Nucleus accumbens (tissue), 56 donors: Measurements from ENCODE around the gene ACSL6.

Experiments used
- DNase-seq, 56 donors: peaks; one replicate each; lab custom pipeline; 2025; lab: John Stamatoyannopoulos, UW

ACSL6 gene

DNA sequence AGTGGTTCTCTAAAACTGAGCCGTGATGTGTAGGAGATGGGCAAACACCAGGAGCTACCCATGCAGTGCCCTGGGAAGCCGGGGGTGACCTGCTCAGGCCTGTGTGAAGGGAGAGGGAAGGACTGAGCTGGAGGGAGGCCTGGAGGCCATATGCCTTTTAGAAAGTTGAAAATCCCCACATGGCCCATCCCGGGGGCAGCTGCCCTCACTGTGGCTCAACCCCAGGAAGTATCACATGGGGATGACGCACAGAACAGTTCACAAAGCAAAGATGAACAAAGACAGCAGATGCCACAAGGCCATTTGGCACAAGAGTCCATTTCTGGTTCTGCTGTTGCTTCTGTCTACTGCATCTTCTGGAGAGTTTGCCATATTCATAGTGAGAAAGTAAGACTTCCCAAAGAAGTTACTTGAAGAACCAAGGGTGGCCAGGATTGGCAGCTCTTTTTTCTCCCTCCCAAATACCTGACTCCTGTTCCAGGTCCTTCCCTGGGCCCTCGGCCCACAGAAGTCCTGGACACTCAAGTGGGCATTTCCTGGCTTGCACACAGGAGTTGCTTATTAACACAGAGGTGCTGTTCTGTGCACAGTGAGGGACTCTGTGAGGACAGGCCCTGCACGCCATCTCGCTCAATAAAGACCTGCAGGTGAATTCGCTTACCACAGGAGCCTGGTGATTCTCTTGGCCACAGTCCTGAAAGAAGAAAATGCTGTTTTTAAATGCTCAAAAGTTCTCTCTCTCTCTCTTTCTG, 25.1 kb downstream of the ACSL6 start:
- DNase-seq: peak in 34 of 56 donors; percentile 8 to 76 (median 34)

DNA sequence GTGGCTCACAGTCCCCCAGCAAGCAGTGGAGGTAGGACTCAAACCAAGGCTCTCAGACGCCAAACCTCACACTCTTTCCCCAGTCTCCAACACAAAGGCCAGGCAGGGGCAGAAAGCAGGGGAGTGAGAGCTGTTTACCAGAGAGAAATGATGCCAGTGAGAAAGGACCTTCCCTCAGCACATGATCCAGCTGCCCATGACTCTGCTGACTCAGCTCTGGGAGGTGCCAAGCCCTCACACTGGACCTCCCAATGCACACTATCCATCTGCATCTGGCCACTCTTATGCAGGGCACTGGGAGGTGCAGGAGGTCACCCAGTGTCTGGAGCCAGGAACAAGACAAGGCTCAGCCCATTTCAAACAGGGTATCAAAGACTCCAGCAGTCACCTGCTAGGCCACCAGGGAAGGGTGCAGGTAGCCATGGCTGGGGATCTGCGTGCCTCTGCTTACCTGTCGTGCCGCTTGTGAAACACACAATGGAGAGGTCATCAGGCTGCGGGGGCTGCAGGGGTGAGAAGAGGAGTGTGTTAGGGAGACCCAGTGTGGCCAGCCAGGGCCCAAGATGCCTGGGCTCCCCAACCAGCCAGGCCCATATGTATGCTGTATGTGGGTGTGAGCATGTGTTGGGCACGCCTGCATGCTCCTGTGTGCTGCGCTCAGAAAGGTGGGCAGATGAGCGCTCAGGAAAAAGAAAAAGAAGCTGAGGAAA, 26.3 kb downstream of the ACSL6 start:
- peak in 26 of 56 donors; percentile 15 to 66 (median 26) for DNase-seq

DNA sequence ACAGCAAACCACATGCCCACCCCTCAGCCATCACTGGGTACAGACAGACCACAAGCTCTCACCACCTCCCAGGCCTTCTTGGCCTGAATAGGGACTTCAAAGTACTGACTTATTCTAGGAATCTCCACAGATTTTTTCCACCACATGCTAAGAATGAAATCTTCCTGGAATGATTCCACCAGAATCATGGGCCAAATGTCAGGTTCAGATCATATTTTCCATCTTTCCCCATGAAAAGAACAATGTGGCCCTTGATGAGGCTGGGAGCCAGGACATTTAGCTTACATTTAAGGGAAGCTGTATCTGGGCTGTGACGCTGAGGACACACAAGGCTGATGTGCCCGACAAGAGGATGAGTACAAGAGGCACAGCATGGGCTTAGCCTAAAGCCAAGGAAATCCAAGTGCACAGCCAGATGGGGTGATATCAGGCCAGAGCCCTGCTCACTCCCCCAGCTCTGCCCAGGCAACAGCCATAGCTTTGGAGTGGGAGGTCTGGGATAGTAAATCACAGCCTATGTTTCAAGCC, 28.1 kb downstream of the ACSL6 start:
- DNase-seq: no peak

DNA sequence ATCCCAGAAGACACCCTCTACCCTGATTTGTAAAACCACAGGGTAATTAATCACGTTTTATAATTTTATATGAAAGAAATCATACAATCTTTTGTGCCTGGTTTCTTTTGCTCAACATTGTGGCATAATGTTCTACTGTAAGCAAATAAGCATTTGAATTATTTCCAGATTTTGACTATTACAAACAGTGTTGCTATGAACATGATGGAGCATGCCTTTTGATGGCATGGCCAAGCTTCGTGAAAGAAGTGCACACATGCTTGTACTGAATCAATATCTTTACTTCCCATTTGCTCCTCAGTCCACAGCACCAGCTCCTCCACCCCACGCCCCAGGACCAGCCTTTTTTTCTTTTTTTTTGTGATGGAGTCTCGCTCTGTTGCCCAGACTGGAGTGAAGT, 29.9 kb downstream of the ACSL6 start:
- DNase-seq: no peak

DNA sequence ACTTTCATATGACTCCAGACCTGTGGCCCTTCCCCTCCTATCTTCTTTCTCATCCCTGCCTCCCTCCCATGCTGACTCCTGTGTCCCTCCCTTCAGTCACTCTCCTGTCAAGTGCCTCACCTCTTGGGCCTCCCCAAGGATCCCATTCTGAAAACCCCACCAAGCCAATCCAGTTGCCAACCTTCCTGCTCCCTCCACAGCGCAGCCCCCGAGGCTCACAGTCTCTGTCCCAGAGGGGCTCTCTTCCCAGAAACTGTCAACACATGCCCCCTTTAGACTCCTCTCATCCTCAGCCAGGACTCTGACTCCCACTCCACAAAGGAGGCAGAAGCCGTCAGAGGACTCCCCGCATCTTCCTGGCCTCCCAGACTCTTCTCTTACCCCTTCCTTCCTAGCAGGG, 30.8 kb downstream of the ACSL6 start:
- no peak for DNase-seq

DNA sequence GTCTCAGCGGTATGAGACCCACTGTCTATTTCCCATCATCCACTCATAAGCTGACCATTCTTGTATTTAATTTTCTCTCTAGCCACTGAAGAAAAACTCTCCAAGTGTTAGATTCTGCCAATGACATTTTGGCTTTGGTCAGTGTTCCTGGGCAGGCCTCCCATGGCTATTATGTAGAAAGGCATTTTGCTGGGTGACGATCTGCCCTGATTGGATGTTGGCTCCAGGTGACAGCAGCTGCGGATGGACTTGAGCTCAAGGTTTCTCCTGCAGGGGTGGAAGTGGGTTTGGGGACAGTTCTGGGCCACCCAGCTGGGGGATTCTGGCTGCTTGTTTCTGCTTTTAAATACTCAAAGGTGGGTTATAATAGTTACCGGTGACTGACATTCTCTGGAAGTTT, 31.6 kb downstream of the ACSL6 start:
- peak in 13 of 56 donors; percentile 9 to 66 (median 30) for DNase-seq

DNA sequence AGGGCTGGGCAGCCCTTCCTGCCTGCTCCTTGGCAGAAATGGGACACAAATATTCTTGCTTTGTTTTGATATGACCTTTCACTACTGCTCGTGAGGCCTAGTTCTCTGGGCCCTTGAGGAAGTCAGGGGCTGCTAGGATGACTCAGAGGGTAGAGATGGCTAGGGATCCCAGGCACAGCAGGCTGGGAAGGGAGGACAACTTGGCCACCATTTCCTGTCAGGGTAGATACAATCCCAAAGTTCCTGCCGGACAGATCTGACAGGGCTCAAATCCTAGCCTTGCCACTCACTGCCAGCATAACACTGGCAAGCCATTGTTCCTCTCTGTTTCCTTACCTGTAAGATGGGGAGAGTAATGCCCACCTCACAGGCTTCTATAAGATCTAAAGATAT, 34.2 kb downstream of the ACSL6 start:
- no peak for DNase-seq

DNA sequence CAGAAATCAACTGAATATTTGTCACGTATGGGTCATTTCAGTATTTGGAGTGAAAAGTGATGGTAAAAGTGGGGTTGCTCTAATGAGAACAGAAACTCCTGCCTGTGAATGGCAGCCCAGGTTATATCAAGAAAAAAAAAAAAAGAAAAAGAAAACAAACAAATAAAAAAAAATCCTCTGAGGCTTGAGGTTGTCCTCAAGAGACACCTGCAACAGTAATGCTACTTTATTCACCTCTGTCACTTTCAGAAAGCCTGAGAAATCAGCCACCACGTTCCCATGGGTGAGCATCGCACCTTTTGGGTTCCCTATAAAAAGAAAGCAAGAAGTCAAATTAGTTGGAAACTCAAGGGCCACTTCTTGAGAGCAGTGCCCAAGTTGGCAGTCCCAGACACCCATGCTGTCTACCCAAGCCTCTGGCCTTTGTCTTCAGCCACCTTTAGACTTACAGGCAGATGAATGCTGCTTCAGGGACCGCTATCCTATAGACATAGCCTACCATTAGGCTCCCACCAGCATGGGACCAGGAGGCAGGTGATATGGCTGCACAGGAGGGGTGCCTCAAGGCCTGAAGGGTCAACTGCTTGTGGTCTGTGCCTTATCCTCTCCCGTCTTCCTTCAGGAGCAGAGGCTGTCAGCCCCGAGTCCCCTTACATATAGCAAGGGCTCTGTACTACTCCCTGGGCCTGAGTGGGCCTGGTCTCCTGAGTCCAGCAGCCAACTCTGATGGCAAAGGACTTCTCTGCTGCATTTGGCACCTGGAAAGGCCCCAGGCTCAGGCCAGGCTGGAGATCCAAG, 34.8 kb downstream of the ACSL6 start:
- peak in 1 of 56 donors; percentile 21 for DNase-seq

DNA sequence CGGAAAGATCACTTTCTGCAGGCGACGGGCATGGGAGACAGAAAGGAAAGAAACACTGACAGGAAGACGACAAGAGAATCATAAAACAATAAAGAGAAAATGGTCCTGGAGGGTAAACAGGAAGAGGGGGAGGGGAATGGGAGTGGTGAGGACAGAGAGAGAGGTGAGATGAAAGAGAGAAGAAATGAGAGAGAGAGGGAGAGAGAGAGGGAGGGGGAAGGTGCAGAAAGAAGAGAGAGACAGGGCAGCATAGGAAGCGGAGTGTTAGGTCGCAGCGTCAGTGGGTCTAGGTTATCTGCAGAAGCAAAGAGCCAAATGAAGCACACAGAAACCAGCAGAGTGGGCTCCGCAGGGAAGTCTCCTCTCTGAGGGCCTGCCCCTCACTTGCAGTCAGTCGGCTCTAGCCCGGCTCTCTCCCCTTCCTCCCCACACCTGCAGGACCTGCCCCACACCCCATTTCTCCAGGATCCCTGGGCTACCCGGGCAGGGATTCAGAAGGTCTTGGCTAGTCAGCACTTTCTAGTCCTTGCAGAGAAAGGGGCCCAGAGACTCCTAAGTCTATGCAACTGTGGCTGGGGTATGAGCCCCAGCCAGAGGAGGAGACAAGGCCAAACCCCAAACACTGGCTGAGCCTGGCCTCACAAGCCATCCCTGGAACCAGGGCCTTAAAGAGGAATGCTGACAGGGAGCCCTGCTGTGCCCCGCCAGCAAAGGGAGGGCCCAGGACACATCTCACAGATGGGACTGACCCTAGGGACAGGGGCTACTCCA, 36.3 kb downstream of the ACSL6 start:
- DNase-seq: no peak

DNA sequence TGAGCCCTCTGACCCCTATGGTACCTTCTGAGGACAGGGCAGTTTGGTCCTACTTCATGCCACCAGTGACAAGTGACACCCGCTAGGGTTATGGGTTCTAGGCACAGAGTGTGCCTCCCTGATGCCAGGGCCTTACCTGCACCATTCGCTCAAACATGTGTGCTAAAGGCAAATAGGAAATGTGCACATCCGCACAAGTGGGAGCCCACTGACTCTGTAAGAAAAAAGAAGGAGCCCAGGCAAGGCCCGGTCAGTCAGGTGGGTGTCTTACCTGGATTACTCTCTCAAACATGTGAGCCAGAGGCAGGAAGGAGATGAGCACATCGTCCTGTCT, 36.9 kb downstream of the ACSL6 start:
- no peak for DNase-seq

DNA sequence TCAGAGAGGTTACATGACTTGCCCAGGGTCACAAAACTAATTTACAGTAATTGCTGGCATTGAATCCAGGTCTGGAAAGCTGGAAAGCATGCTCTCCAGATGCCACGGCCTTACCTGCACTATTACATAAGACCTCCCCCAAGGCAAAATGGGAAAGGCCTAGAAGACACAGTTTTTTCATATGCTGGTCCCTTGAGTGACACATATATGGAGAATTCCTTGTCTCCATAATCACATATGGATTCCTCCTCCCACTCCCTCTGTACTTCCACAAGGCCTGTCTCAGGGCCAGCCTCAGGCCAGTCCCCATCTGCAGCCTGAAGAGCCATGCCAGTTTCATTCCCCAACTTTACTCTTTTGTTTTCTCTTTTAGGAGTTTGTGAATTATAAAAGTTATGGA, 37.4 kb downstream of the ACSL6 start:
- DNase-seq: no peak

DNA sequence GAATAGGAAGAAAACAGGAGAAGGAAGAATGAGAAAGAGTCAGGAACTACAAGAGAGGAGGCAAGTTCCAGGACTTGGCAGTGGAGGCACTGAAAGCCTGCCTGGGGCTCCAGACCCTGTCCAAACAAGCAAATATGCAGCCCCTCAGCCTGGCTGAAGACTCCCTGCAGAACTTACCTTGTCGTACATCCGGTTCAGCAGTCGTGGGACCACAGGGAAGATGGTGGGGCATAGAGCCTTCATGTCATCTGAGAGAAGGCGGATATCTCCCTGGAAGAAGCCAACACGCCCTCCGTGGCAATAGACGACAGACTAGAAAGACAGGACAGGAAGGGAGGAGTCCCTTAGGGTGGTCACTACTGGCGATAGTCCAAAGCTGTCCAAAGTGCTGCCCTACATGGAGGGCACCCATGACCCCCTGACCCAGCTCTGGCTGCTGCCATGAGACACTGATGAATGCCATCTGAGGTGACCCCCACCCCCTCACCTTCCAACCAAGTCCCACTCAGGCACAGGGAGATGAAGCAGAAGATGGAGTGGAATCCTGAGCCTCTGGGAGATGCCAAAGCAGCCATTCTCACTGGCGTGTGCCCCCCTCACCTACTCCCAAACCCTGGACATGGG, 38.3 kb downstream of the ACSL6 start:
- no peak for DNase-seq

DNA sequence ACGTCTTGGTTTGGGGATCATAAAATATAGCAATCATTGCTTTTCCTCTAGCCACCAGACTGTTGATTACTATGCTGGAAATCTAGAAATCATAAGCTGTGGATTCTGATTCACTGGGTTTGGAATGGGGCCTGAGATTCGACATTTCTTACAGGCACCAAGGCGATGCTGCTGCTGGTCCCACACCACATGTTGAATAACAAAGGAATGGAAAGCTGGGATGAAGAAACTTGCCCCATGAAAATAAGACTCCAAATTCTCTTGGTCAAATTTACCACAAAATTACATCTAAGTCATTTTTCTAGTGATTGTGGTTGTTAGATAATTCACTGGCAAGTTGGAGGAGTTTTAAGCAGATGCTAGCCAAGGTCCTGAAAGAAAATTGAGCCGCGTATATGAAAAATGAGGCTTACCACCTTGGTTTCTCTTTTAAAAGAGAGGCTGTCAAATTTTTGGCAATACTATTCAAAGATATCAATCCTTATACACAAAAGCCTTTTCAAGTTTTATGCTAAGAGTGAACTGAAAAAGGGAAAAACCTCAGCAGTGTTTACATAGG, 43.0 kb downstream of the ACSL6 start:
- no peak for DNase-seq

DNA sequence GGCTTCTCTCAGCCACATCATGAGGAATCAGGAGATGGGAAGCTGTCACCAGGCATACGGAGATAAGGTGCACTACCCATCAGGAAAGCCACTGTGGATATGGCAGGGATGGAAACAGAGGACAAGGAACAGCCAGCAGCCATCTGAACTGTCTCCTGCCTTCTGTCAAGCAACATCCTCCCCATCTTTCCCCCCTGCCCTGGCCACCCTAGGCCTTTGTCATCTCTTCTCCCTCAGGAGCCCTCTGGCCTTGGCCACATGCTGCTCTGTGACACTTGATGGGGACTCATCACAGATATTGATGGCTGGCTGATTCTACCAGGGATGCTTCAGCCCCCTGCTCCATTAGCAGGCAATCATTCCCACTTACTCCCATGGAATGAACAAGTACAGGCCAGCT, 44.9 kb downstream of the ACSL6 start:
- no peak for DNase-seq

DNA sequence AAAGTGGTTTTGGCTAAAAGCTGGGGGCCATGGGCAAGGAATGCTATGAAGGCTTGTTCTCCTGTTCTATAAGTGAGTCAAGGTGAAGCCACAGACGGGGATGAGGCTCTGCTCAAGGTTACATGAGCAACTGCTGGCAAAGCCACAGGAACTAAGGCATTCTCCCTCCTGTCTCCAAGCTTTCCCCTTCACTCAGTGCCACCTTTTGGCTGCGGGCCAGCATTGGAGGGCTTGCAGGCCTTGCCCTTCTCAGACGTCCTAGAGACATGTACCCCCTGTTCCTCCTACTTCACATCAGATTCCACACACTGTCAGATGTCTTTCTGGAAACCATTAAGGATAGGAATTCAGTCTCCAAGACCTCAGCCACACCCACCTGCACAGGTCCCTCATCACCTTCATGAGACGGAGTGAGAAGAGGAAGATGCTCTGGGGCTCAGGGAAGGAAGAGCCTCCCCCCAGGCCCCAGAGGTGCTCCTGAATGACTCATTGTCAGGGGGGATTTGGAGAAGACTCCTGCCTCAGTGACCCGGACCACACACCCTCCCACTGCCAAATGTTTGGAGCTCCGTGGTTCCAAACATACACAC, 45.5 kb downstream of the ACSL6 start:
- no peak for DNase-seq

DNA sequence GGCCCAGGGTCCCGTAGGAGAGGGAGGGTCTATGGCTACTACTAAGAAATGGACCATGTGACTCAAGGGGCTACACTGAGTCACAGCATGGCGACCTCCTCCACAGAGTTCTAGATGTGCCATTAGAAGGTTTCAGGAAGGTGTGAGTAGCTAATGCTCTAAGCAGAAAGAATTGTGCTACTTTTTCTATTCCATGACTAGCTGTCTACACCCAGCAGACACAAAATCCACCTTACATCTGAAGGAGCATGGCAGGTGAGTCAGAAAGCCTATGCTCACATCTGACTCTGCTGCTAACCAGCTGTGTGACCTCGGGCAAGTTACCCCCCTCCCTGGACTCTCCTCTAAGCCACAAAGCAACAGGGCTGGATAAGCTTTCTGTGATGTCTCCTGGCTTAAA, 51.6 kb downstream of the ACSL6 start:
- no peak for DNase-seq

DNA sequence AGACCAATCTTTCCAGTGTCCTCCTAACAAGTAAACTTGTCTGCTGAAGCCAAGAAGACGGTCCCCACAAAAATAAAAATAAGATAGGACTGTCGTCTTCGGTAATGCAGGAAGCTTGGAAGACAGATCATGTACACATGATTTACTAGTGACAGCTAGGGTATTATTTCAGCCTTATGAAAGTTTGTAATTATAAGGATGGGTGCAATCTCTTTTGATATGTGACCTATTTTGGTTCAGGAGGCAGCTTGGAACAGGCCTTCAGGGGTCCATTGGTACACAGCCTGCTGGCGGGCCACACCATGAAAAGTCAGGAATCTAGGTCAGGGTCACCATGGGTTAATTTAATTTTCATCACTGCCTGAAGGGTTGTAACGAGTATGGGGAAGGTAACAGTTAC, 52.3 kb downstream of the ACSL6 start:
- no peak for DNase-seq

DNA sequence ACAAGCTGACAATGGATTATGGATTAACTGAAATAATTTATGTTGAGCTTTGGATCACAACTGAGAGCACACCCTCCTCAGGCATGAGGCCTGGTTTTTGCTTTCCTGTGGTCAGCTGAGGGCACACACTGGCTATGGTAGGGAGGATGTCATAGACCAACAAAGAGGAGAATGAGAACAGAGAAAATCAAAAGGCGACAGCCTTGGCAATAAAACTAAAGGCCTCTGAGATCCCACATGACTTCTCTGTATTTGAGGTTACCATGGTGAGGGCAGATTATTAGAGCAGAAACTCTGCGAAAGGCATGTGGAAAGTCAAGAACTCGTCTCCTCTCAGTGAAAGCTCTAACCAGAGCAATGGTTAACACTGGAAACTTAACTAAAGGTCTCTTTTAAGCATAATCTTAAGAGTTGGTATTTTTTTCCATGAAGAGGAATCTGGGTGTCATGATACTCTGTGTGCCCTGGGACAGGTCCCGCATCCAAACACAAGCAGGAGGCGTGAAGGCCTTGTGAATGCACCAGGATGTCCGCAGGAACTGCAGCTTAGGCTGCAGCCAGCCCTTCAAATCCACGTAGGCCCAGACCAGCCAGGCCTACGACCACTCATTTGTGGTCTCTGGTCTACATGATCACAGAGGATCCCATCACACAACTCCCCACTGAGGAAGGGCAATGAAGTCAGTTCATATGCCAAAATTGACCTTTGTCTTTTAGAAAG, 53.6 kb downstream of the ACSL6 start:
- peak in 20 of 56 donors; percentile 2 to 61 (median 26) for DNase-seq

DNA sequence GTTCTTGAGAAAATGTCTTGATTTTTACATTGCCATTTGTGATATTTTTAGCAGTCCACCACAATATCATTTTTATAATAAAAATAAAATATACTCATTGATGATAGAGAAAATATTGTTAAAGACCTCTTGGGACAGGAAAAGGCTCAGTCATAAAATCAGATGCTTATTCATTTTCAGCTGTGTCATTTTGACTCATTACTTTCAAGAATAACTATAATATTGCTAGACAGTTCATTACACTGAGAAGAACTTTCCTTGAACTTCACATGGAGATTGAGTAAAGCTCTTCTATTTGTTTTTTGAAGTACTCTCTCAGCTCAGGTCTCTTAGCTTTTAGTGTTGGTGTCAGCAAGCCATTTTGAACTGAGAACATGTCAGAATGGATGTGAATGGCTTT, 57.5 kb downstream of the ACSL6 start:
- DNase-seq: no peak
